A549 (cell line): ENCODE data around the gene VPS35L. TPM values are rescaled to one million over a fixed set of nuclear protein-coding genes. Genes with fewer than 3 reads are reported as not detected.

ENCODE experiments used
- ATAC-seq, 2 experiments: fragments of 200-7000 bp in 1 of 2; fragments of >200 bp in 1 of 2; cut with Nextera tagmentation in 1 of 2; cut with Tn5 transposase in 1 of 2; 3 replicates each; pipeline versions ENCODE4 v1.8.0 to v1.9.1; 2018 to 2020; ENCODE audit warnings: mild to moderate bottlenecking in 1 of 2, moderate library complexity in 1 of 2
- CTCF ChIA-PET: fragments of 300-600 bp; sonication (Branson Sonifier 250); formaldehyde crosslinking; extraction: SDS; loops from one replicate; lab custom pipeline; 2021; ENCODE audit warnings: antibody characterized with exemption, inconsistent platforms; lab: Yijun Ruan, JAX
- POLR2A ChIA-PET: fragments of 350-600 bp; formaldehyde crosslinking; extraction: SDS; loops from one replicate; lab custom pipeline; 2021; ENCODE audit warnings: antibody characterized with exemption, inconsistent platforms; lab: Yijun Ruan, JAX
- DNase-seq, 2 experiments: peaks; one replicate each; pipeline versions ENCODE4 v3.0.0 to v3.0.0-alpha.2; 2011 to 2016; ENCODE audit warnings: low read depth in 1 of 2, low spot score in 1 of 2
- FAIRE-seq: peaks from 2 replicates; lab custom pipeline; 2011; peaks lifted over from hg19 to GRCh38; lab: Jason Lieb, UNC
- H3K27ac ChIP-seq, 2 experiments: fragments of >200 bp; sonication (Bioruptor Twin); formaldehyde crosslinking; 3 replicates each; pipeline ENCODE4 v1.5.1; 2016 to 2017
- H3K4me1 ChIP-seq: fragments of >200 bp; sonication (Bioruptor Twin); formaldehyde crosslinking; 3 replicates; pipeline ENCODE4 v1.6.1; 2016
- H3K4me2 ChIP-seq: fragments of >200 bp; sonication (Bioruptor Twin); formaldehyde crosslinking; 3 replicates; pipeline ENCODE4 v1.6.1; 2016
- H3K4me3 ChIP-seq: fragments of >200 bp; sonication (Bioruptor Twin); formaldehyde crosslinking; 3 replicates; pipeline ENCODE4 v1.5.1; 2016
- H3K9me3 ChIP-seq: fragments of >200 bp; sonication (Bioruptor Twin); formaldehyde crosslinking; 3 replicates; pipeline ENCODE4 v1.6.1; 2016
- CBX8 ChIP-seq: fragments of 200-600 bp; sonication (generic); IDR thresholded peaks from 2 replicates; pipeline ENCODE4 v1.6.1; 2016
- CHD4 ChIP-seq: fragments of 200-600 bp; sonication (generic); IDR thresholded peaks from 2 replicates; pipeline ENCODE4 v1.6.1; 2016; ENCODE audit warnings: antibody characterized with exemption, mild to moderate bottlenecking, borderline replicate concordance
- FOSB ChIP-seq: fragments of 250-450 bp; sonication (Bioruptor Pico); IDR thresholded peaks from 2 replicates; pipeline ENCODE4 v1.5.0; 2020; ENCODE audit warnings: mild to moderate bottlenecking, moderate library complexity
- FOXS1 ChIP-seq: fragments of 250-450 bp; sonication (Bioruptor Pico); IDR thresholded peaks from 2 replicates; pipeline ENCODE4 v1.5.0; 2020; ENCODE audit warnings: mild to moderate bottlenecking, moderate library complexity
- GATA3 ChIP-seq: IDR thresholded peaks from 2 replicates; pipeline ENCODE4 v1.6.1; 2012; ENCODE audit warnings: borderline replicate concordance
- HOXA7 ChIP-seq: fragments of 250-450 bp; sonication (Bioruptor Pico); IDR thresholded peaks from 2 replicates; pipeline ENCODE4 v1.5.0; 2020; ENCODE audit warnings: mild to moderate bottlenecking, moderate library complexity
- HOXB13 ChIP-seq: fragments of 250-450 bp; sonication (Bioruptor Pico); IDR thresholded peaks from 2 replicates; pipeline ENCODE4 v1.5.0; 2020; ENCODE audit warnings: low read depth, mild to moderate bottlenecking, moderate library complexity
- HOXB5 ChIP-seq: fragments of 250-450 bp; sonication (Bioruptor Pico); IDR thresholded peaks from 2 replicates; pipeline ENCODE4 v1.5.0; 2020; ENCODE audit warnings: mild to moderate bottlenecking, moderate library complexity
- JUNB ChIP-seq: fragments of >200 bp; sonication (Bioruptor Twin); formaldehyde crosslinking; IDR thresholded peaks from 2 replicates; pipeline ENCODE4 v1.6.1; 2016
- KDM1A ChIP-seq: fragments of 200-600 bp; sonication (generic); IDR thresholded peaks from 2 replicates; pipeline ENCODE4 v1.6.1; 2016; ENCODE audit warnings: low read depth, mild to moderate bottlenecking
- MAZ ChIP-seq: fragments of 150-350 bp; IDR thresholded peaks from 2 replicates; pipeline ENCODE4 v1.6.1; 2014; ENCODE audit warnings: antibody characterized with exemption, low read depth, low read length, borderline replicate concordance
- MYC ChIP-seq: IDR thresholded peaks from 2 replicates; pipeline ENCODE4 v1.6.1; 2012; ENCODE audit warnings: mild to moderate bottlenecking, inconsistent platforms, low read length, improper control_type of control experiment, borderline replicate concordance
- NR3C1 ChIP-seq: fragments of >200 bp; sonication (Bioruptor Twin); formaldehyde crosslinking; IDR thresholded peaks from 3 replicates; pipeline ENCODE4 v1.6.1; 2017
- RARB ChIP-seq: fragments of 250-450 bp; sonication (Bioruptor Pico); IDR thresholded peaks from 2 replicates; pipeline ENCODE4 v1.8.0; 2021; ENCODE audit warnings: mild to moderate bottlenecking, moderate library complexity
- RFX5 ChIP-seq: fragments of 450-650 bp; IDR thresholded peaks from 2 replicates; pipeline ENCODE4 v1.7.1; 2014; ENCODE audit warnings: antibody characterized with exemption, mild to moderate bottlenecking, moderate library complexity
- SMC3 ChIP-seq: fragments of >200 bp; sonication (Bioruptor Twin); formaldehyde crosslinking; IDR thresholded peaks from 3 replicates; pipeline ENCODE4 v1.6.1; 2018; ENCODE audit warnings: inconsistent platforms
- SREBF2 ChIP-seq: fragments of 450-650 bp; IDR thresholded peaks from 2 replicates; pipeline ENCODE4 v1.6.1; 2014; ENCODE audit warnings: mild to moderate bottlenecking, moderate library complexity
- ZC3H11A ChIP-seq: fragments of 450-650 bp; IDR thresholded peaks from 2 replicates; pipeline ENCODE4 v1.6.1; 2014; ENCODE audit warnings: antibody characterized with exemption, mild to moderate bottlenecking
- ZSCAN20 ChIP-seq: fragments of 250-450 bp; sonication (Bioruptor Pico); IDR thresholded peaks from 2 replicates; pipeline ENCODE4 v1.8.0; 2022; ENCODE audit warnings: mild to moderate bottlenecking, moderate library complexity
- WGBS: methylation state at CpG from one replicate; pipeline ENCODE4 v1.1.6; 2017; ENCODE audit errors: missing lambda C conversion rate; 5-methylcytosine and 5-hydroxymethylcytosine counted together
- polyA plus RNA-seq, 4 experiments: library from polyadenylated mRNA; depleted of rRNA in 3 of 4; stranded (reverse); fragments of >200 nt; fragmentation: RNase III in 1 of 4; extraction: RNeasy Plus Mini Kit Qiagen cat#74134 plus additional on column Dnase treatment in 1 of 4; gene quantifications; 2 replicates in 3 of 4; 3 replicates in 1 of 4; pipeline ENCODE4 v1.2.3, GENCODE V29; 2011 to 2017
- TF ChIP-seq, protein P1 (sequence below): fragments of 200-600 bp; sonication (generic); IDR thresholded peaks from 2 replicates; pipeline ENCODE4 v1.6.1; 2016; ENCODE audit warnings: antibody characterized with exemption, mild to moderate bottlenecking, moderate library complexity
- TF ChIP-seq, protein P2 (sequence below): fragments of >200 bp; sonication (Bioruptor Twin); formaldehyde crosslinking; IDR thresholded peaks from 3 replicates; pipeline ENCODE4 v1.6.1; 2016
- TF ChIP-seq, protein P3 (sequence below): fragments of 150-350 bp; IDR thresholded peaks from 2 replicates; pipeline ENCODE4 v1.6.1; 2014; ENCODE audit warnings: low read depth, mild to moderate bottlenecking, low read length

VPS35L gene
- polyA plus RNA-seq, 2 of the 4 experiments (the other 2 are of a cell fraction), result 38.4 to 47.7 TPM

DNA sequence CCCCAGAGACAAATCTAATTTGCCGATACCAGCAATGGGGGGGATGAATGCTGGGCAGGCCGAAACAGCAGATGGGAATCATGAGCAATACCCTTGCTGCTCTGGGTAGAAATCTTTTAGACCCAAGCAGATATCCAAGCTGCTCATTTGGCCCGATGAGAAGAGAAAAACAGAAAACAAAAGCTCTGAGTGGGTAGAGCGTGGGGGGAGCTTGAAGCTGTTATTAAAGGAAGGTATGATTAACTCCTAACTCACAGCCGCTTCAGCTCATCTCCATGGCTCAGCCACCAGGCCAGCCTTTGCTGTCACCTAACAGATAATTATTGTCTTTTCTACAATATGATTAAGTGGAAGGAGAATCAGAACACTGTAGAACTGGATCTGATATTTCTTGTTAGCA lies 58.3 kb downstream of the VPS35L start:
- DNase-seq (no peak), ATAC-seq (no peak), FAIRE-seq (no peak)
- TF ChIP-seq CHD4 (no peak), HOXB5 (CRISPR knock-in tag) (no peak), HOXA7 (CRISPR knock-in tag) (no peak), FOXS1 (CRISPR knock-in tag) (no peak), KDM1A (no peak), NR3C1 (no peak), HOXB13 (CRISPR knock-in tag) (no peak), ZSCAN20 (no peak), RFX5 (no peak), MAZ (no peak), SREBF2 (no peak), SMC3 (no peak), JUNB (no peak), RARB (CRISPR knock-in tag) (no peak), FOSB (CRISPR knock-in tag) (no peak)
- TF ChIP-seq, protein P1, sequence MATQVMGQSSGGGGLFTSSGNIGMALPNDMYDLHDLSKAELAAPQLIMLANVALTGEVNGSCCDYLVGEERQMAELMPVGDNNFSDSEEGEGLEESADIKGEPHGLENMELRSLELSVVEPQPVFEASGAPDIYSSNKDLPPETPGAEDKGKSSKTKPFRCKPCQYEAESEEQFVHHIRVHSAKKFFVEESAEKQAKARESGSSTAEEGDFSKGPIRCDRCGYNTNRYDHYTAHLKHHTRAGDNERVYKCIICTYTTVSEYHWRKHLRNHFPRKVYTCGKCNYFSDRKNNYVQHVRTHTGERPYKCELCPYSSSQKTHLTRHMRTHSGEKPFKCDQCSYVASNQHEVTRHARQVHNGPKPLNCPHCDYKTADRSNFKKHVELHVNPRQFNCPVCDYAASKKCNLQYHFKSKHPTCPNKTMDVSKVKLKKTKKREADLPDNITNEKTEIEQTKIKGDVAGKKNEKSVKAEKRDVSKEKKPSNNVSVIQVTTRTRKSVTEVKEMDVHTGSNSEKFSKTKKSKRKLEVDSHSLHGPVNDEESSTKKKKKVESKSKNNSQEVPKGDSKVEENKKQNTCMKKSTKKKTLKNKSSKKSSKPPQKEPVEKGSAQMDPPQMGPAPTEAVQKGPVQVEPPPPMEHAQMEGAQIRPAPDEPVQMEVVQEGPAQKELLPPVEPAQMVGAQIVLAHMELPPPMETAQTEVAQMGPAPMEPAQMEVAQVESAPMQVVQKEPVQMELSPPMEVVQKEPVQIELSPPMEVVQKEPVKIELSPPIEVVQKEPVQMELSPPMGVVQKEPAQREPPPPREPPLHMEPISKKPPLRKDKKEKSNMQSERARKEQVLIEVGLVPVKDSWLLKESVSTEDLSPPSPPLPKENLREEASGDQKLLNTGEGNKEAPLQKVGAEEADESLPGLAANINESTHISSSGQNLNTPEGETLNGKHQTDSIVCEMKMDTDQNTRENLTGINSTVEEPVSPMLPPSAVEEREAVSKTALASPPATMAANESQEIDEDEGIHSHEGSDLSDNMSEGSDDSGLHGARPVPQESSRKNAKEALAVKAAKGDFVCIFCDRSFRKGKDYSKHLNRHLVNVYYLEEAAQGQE, result no peak
- TF ChIP-seq, protein P2, sequence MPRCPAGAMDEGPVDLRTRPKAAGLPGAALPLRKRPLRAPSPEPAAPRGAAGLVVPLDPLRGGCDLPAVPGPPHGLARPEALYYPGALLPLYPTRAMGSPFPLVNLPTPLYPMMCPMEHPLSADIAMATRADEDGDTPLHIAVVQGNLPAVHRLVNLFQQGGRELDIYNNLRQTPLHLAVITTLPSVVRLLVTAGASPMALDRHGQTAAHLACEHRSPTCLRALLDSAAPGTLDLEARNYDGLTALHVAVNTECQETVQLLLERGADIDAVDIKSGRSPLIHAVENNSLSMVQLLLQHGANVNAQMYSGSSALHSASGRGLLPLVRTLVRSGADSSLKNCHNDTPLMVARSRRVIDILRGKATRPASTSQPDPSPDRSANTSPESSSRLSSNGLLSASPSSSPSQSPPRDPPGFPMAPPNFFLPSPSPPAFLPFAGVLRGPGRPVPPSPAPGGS, result no peak
- CTCF ChIA-PET, result interaction anchor here (0.9 to 2.5 kb wide), 4 partner anchors 12 to 273 kb away, joined by 4 to 16 read pairs (median 4); no protein-coding TSS in a partner anchor
- Histone ChIP-seq H3K4me3 (no peak overlapping the region), H3K27ac (no peak overlapping the region), H3K4me1 (peaks cover 8% of the 10 kb centered on the region), H3K4me2 (no peak overlapping the region), H3K9me3 (no peaks in the 10 kb centered on the region)
- POLR2A ChIA-PET, result no interaction called here
- 91% methylated on average over 5 of the region's 5 CpGs for WGBS

DNA sequence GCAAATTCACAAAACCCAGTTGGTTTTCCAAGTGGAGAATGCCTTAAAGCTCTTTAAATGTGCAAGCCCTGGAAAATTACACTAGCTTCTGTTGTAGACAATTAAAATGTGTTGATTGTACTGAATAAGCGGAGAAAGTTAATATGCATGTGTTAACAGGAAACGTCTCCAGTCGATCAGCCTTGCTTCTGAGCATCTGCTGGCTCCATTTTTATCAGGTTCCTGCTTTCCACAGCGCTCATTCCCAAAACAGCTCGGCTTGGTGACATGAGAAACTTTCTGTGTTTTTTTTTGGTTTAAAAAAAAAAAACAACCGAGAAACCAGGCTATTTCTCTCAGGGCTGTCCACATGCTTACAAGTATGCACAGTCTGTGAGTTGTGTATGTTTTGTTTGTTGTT lies 60.7 kb downstream of the VPS35L start:
- Histone ChIP-seq H3K4me2 (no peak overlapping the region), H3K9me3 (no peaks in the 10 kb centered on the region), H3K27ac (no peak overlapping the region), H3K4me1 (no peaks in the 10 kb centered on the region), H3K4me3 (no peak overlapping the region)
- no peak for FAIRE-seq
- no peak for TF ChIP-seq FOSB (CRISPR knock-in tag)
- no peak for TF ChIP-seq GATA3
- TF ChIP-seq NR3C1, result no peak
- no peak for TF ChIP-seq ZSCAN20
- TF ChIP-seq CBX8, result no peak
- ATAC-seq, result no peak
- CTCF ChIA-PET, result interaction anchor here (0.9 to 1.4 kb wide), 6 partner anchors 9 to 767 kb away, joined by 3 to 5 read pairs (median 3); no protein-coding TSS in a partner anchor
- DNase-seq, result no peak
- WGBS, result 95% methylated on average over 6 of the region's 6 CpGs
- POLR2A ChIA-PET, result no interaction called here

DNA sequence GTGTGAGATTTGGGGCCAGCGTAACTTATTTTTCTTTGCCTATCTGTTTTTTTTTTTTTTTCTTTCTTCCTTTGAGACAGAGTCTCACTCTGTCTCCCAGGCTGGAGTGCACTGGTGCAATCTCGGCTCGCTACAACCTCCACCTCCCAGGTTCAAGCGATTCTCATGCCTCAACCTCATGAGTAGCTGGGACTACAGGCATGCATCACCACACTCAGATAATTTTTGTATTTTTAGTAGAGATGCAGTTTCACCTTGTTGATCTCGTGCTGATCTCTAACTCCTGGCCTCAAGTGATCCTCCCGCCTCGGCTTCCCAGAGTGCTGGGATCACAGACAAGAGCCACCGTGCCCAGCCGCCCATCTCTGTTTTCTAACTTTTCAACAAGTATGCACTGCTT lies 63.4 kb downstream of the VPS35L start:
- DNase-seq (no peak), ATAC-seq (no peak), FAIRE-seq (no peak)
- Histone ChIP-seq H3K27ac (no peak overlapping the region), H3K9me3 (no peaks in the 10 kb centered on the region), H3K4me1 (no peaks in the 10 kb centered on the region), H3K4me2 (no peak overlapping the region), H3K4me3 (no peak overlapping the region)
- 95% methylated on average over 9 of the region's 9 CpGs for WGBS
- ChIA-PET POLR2A (no interaction called here), CTCF (no interaction called here)
- TF ChIP-seq MYC (no peak), SREBF2 (no peak), ZC3H11A (no peak), KDM1A (no peak)
- TF ChIP-seq, protein P3, sequence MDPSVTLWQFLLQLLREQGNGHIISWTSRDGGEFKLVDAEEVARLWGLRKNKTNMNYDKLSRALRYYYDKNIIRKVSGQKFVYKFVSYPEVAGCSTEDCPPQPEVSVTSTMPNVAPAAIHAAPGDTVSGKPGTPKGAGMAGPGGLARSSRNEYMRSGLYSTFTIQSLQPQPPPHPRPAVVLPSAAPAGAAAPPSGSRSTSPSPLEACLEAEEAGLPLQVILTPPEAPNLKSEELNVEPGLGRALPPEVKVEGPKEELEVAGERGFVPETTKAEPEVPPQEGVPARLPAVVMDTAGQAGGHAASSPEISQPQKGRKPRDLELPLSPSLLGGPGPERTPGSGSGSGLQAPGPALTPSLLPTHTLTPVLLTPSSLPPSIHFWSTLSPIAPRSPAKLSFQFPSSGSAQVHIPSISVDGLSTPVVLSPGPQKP, result no peak
- TF ChIP-seq, protein P1, result no peak
